ENCODE measurements around the gene RPRD1A.

DNA sequence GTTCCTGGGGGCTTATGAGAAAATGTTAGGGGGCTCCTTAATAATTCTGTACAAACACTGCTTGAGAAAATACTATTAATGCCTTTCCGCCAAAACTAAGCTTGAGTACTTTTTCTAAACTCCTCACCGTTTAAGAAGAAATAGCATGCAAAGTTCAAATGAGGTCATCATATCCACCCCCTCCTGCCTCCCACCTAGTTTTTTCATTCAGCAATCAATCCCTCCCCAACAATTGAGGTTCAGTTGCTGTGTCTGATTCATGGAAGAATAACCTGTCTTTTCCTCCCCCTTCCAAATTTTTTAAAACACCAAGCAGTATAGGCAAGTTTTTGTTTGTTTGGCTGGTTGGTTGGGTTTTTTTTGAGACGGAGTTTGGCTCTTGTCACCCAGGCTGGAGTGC is 119.3 kb downstream of the RPRD1A start:
- TF ChIP-seq GATA3 (IDR thresholded peaks at IDR 0.05; ENCODE audit: low read depth, low read length), result no peak
- no peak for TF ChIP-seq GATA2 (IDR thresholded peaks at IDR 0.05; ENCODE audit: low read depth, low read length)

All from SH-SY5Y (cell line).